Activated CD4-positive, alpha-beta memory T cell treated with anti-CD3 and anti-CD28 coated beads, Interleukin-2, amount 10 ng/mL, durations not matched to agents 7 days and 5 days (primary cell): ENCODE measurements around the gene TRIM56. TPM values are rescaled to one million over a fixed set of nuclear protein-coding genes. Genes with fewer than 3 reads are reported as not detected.
"Not testable (repeated sequence)": the region's sequence is repeated elsewhere in the genome, so short reads cannot be mapped to it uniquely, and the experiment has no call there.

Source experiments
- CTCF ChIA-PET: fragments of 350-600 bp; sonication (Branson Sonifier 250); formaldehyde crosslinking; loops from one replicate; lab custom pipeline; 2021; ENCODE audit warnings: antibody characterized with exemption, inconsistent platforms; lab: Charles Lee
- POLR2A ChIA-PET: fragments of 350-600 bp; sonication (Branson Sonifier 250); formaldehyde crosslinking; loops from one replicate; lab custom pipeline; 2021; ENCODE audit warnings: antibody characterized with exemption; lab: Charles Lee
- DNase-seq: peaks from one replicate; pipeline ENCODE4 v3.0.0-alpha.2; 2020
- H3K27ac Mint-ChIP-seq: one replicate; pipeline ENCODE4 v1.8.0; 2021; ENCODE audit warnings: mild to moderate bottlenecking, mixed read lengths
- H3K27me3 Mint-ChIP-seq: one replicate; pipeline ENCODE4 v1.8.0; 2021; ENCODE audit warnings: mixed read lengths
- H3K36me3 Mint-ChIP-seq: one replicate; pipeline ENCODE4 v1.8.0; 2021; ENCODE audit warnings: low read depth, mixed read lengths
- H3K4me1 Mint-ChIP-seq: one replicate; pipeline ENCODE4 v1.8.0; 2021; ENCODE audit warnings: mixed read lengths
- H3K4me3 Mint-ChIP-seq: one replicate; pipeline ENCODE4 v1.8.0; 2021; ENCODE audit warnings: mild to moderate bottlenecking, mixed read lengths
- H3K9me3 Mint-ChIP-seq: one replicate; pipeline ENCODE4 v1.8.0; 2021; ENCODE audit warnings: mixed read lengths
- total RNA-seq, 2 experiments: library from RNA; stranded (reverse); gene quantifications; one replicate each; pipeline ENCODE4 v1.2.3, GENCODE V29; 2021

The TRIM56 gene
- total RNA-seq, 2 experiments from 2014 or later = 72.6 to 72.7 TPM

GRCh38 chr7:101132626-101133600, 47.6 kb downstream of the TRIM56 start:
- H3K4me3 Mint-ChIP-seq, H3K36me3 Mint-ChIP-seq, H3K27ac Mint-ChIP-seq, DNase-seq, POLR2A ChIA-PET, H3K9me3 Mint-ChIP-seq: not testable (repeated sequence)
- CTCF ChIA-PET = interaction anchor here (1.1 to 1.6 kb wide), 3 partner anchors 11 to 60 kb away, joined by 3 to 6 read pairs (median 3); no protein-coding TSS in a partner anchor
- Mint-ChIP-seq H3K27me3 (peaks cover 54% of the 10 kb centered on the region), H3K4me1 (peaks cover 18% of the 10 kb centered on the region)

GRCh38 chr7:101133621-101134398, 48.5 kb downstream of the TRIM56 start:
- peaks cover 51% of the 10 kb centered on the region for H3K27me3 Mint-ChIP-seq
- H3K27ac Mint-ChIP-seq = no peak overlapping the region
- H3K4me3 Mint-ChIP-seq = no peak overlapping the region
- peaks cover 20% of the 10 kb centered on the region for H3K4me1 Mint-ChIP-seq
- ChIA-PET CTCF (interaction anchor here (0.7 to 1.6 kb wide), 7 partner anchors 10 to 188 kb away, joined by 3 to 18 read pairs (median 3); no protein-coding TSS in a partner anchor), POLR2A (no interaction called here)
- H3K9me3 Mint-ChIP-seq = no peaks in the 10 kb centered on the region
- no peak for DNase-seq
- no peaks in the 10 kb centered on the region for H3K36me3 Mint-ChIP-seq

DNA sequence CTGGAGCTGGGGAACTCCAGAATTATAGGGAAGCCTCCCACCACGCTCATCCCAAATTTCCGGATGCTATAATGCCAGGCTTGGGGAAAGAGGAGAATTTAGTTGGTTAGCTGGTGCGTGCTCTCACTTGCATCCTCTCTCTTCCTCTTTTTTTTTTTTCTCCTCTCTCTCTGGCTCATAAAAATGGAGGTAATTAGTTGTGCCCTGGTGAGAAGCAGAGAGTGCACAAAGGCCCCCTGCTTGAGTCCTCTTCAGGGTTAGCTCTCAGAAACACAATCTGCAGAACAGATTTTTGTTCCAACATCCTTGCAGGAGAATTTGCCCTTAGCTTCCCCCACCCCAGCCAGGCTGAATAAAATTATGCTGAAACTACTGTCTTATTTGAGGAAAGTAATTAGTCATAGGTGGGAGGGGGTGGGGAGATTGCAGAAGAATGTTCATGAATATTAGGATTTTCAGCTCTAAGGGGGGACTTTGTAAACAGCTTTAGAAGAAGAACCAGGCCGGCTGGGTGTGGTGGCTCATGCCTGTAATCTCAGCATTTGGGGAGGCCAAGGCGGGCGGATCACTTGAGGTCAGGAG, 49.2 kb downstream of the TRIM56 start:
- Mint-ChIP-seq H3K4me1 (peaks cover 23% of the 10 kb centered on the region), H3K27me3 (peaks cover 51% of the 10 kb centered on the region), H3K9me3 (no peaks in the 10 kb centered on the region), H3K27ac (no peak overlapping the region), H3K4me3 (no peak overlapping the region), H3K36me3 (no peaks in the 10 kb centered on the region)
- ChIA-PET CTCF (interaction anchor here (0.7 to 1.6 kb wide), 6 partner anchors 9 to 188 kb away, joined by 3 to 18 read pairs (median 3); no protein-coding TSS in a partner anchor), POLR2A (no interaction called here)
- DNase-seq = no peak

DNA sequence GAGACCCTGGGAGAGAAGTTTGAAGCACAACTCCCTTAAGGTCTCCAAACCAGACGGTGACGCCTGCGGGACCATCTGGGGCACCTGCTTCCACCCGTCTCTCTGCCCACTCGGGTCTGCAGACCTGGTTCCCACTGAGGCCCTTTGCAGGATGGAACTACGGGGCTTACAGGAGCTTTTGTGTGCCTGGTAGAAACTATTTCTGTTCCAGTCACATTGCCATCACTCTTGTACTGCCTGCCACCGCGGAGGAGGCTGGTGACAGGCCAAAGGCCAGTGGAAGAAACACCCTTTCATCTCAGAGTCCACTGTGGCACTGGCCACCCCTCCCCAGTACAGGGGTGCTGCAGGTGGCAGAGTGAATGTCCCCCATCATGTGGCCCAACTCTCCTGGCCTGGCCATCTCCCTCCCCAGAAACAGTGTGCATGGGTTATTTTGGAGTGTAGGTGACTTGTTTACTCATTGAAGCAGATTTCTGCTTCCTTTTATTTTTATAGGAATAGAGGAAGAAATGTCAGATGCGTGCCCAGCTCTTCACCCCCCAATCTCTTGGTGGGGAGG, 52.5 kb downstream of the TRIM56 start:
- Mint-ChIP-seq H3K36me3 (no peaks in the 10 kb centered on the region), H3K27me3 (peaks cover 47% of the 10 kb centered on the region), H3K9me3 (no peaks in the 10 kb centered on the region), H3K4me1 (peaks cover 36% of the 10 kb centered on the region), H3K4me3 (no peak overlapping the region), H3K27ac (no peak overlapping the region)
- CTCF ChIA-PET = interaction anchor here (1.5 to 9.3 kb wide), 4 partner anchors 13 to 57 kb away, joined by 3 to 208 read pairs (median 16); partner anchors contain the start of gene SERPINE1
- POLR2A ChIA-PET = interaction anchor here (1.9 kb wide), 1 partner anchor 52 kb away, joined by 8 read pairs; the partner anchor contains the start of gene TRIM56
- no peak for DNase-seq

GRCh38 chr7:101138213-101138870, 53.1 kb downstream of the TRIM56 start:
- ChIA-PET CTCF (interaction anchor here (0.7 to 9.3 kb wide), 9 partner anchors 10 to 249 kb away, joined by 3 to 208 read pairs (median 4); partner anchors contain the start of genes SERPINE1, TRIM56 and UFSP1), POLR2A (interaction anchor here (1.9 kb wide), 1 partner anchor 53 kb away, joined by 8 read pairs; the partner anchor contains the start of gene TRIM56)
- no peaks in the 10 kb centered on the region for H3K36me3 Mint-ChIP-seq
- peaks cover 44% of the 10 kb centered on the region for H3K27me3 Mint-ChIP-seq
- H3K27ac Mint-ChIP-seq = peak overlapping the region; percentile 60
- H3K4me3 Mint-ChIP-seq = peak overlapping the region; percentile 25
- H3K9me3 Mint-ChIP-seq = no peaks in the 10 kb centered on the region
- DNase-seq = peak; percentile 87
- peaks cover 37% of the 10 kb centered on the region for H3K4me1 Mint-ChIP-seq

DNA sequence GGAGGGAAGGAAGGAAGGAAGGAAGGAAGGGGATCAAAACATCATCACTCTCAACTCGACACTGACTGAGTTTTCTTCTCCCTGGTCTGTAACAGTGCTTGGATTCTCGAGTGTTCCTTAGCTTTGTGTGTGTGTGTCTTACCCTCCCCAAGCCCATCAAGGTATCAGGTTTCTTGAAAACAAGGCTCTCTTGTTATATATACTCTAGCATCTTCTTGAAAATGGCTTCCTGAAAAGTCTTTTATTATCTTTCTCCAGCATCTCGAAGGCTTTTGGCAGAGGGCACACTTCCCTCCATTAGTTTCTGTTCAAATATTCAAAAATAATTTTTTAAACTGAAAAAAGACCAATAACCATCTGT, 55.0 kb downstream of the TRIM56 start:
- Mint-ChIP-seq H3K27ac (no peak overlapping the region), H3K4me1 (peaks cover 37% of the 10 kb centered on the region), H3K36me3 (no peaks in the 10 kb centered on the region), H3K27me3 (peaks cover 39% of the 10 kb centered on the region), H3K4me3 (no peak overlapping the region), H3K9me3 (no peaks in the 10 kb centered on the region)
- CTCF ChIA-PET = interaction anchor here (1.0 to 9.3 kb wide), 6 partner anchors 13 to 104 kb away, joined by 3 to 208 read pairs (median 48); partner anchors contain the start of genes AP1S1 and SERPINE1
- POLR2A ChIA-PET = interaction anchor here (0.7 to 1.6 kb wide), 2 partner anchors 12 to 265 kb away, joined by 4 to 5 read pairs; partner anchors contain the start of gene SRRT
- no peak for DNase-seq

DNA sequence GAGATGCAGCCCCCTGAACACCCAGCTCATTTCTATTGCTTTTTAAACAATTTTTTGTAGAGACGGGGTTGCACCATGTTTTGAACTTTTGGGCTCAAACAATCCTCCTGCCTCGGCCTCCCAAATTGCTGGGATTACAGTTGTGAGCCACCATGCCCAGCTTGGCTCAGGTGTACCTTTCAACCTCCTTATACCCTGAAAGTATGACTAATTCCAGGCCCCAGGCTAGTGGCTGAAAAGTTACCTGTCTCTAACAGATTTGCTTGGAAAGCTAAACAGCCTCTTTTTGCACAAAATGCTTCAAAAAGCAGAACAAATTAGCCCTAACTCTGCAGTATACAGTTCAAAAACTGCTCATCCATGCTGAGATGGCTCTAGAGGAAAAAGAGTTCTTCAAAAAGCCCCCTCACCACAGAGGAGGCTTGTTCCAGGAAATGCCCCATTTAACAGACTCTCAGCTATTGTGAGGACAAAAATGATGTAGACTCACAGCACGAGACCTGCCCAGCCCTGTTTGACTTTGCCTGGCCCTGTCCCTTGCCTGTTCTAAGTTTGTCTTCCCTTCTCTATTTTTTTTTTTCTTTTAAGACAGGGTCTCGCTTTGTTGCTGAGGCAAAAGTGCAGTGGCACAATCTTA, 55.6 kb downstream of the TRIM56 start:
- no peak overlapping the region for H3K4me3 Mint-ChIP-seq
- H3K9me3 Mint-ChIP-seq = no peaks in the 10 kb centered on the region
- no peaks in the 10 kb centered on the region for H3K36me3 Mint-ChIP-seq
- ChIA-PET CTCF (interaction anchor here (0.6 to 9.3 kb wide), 7 partner anchors 12 to 209 kb away, joined by 3 to 208 read pairs (median 47); partner anchors contain the start of gene AP1S1), POLR2A (interaction anchor here (0.7 to 1.6 kb wide), 3 partner anchors 11 to 265 kb away, joined by 3 to 5 read pairs (median 4); partner anchors contain the start of gene SRRT)
- H3K27me3 Mint-ChIP-seq = peaks cover 35% of the 10 kb centered on the region
- peaks cover 37% of the 10 kb centered on the region for H3K4me1 Mint-ChIP-seq
- no peak overlapping the region for H3K27ac Mint-ChIP-seq
- no peak for DNase-seq

Other genes with a start within 250 kb of the TRIM56 start
- gene SLC12A9, start 232.8 kb upstream of the TRIM56 start, total RNA-seq = 10 to 100 TPM; 34.0 to 36.3 TPM
- 10 to 100 TPM; 28.9 to 30.1 TPM for gene TRIP6, start 218.1 kb upstream of the TRIM56 start, total RNA-seq
- gene SRRT, start 210.4 kb upstream of the TRIM56 start, total RNA-seq = 100 to 1,000 TPM; 202 to 205 TPM
- 1 to 10 TPM; 2.1 to 3.0 TPM for gene UFSP1, start 195.8 kb upstream of the TRIM56 start, total RNA-seq
- gene ACHE, start 189.6 kb upstream of the TRIM56 start, total RNA-seq = under 1 TPM in 1 of 2 experiments, not detected in 1; 0.13 TPM
- gene MUC3A, start 135.9 kb upstream of the TRIM56 start, total RNA-seq = under 1 TPM in 1 of 2 experiments, not detected in 1; 0.20 TPM
- gene MUC12, start 115.9 kb upstream of the TRIM56 start, total RNA-seq = under 1 TPM in 1 of 2 experiments, not detected in 1; 0.50 TPM
- not detected for gene MUC17, start 65.4 kb upstream of the TRIM56 start, total RNA-seq
- gene SERPINE1, start 41.6 kb downstream of the TRIM56 start, total RNA-seq = under 1 TPM; 0.23 to 0.28 TPM
- 10 to 100 TPM; 46.7 to 50.0 TPM for gene AP1S1, start 69.0 kb downstream of the TRIM56 start, total RNA-seq
- gene VGF, start 80.1 kb downstream of the TRIM56 start, total RNA-seq = under 1 TPM; 0.30 to 0.33 TPM
- gene NAT16, start 94.8 kb downstream of the TRIM56 start, total RNA-seq = not detected
- gene MOGAT3, start 115.6 kb downstream of the TRIM56 start, total RNA-seq = not detected
- gene PLOD3, start 132.1 kb downstream of the TRIM56 start, total RNA-seq = 10 to 100 TPM; 63.3 to 66.6 TPM
- 10 to 100 TPM; 59.9 to 60.5 TPM for gene ZNHIT1, start 132.7 kb downstream of the TRIM56 start, total RNA-seq
- gene CLDN15, start 152.3 kb downstream of the TRIM56 start, total RNA-seq = 10 to 100 TPM; 19.7 to 20.6 TPM
- gene FIS1, start 159.6 kb downstream of the TRIM56 start, total RNA-seq = 10 to 100 TPM; 94.5 to 97.6 TPM
- gene IFT22, start 236.3 kb downstream of the TRIM56 start, total RNA-seq = 1 to 10 TPM; 5.5 to 6.6 TPM